ENCODE data around the gene SLC4A5. TPM values are rescaled to one million over a fixed set of nuclear protein-coding genes. Genes with fewer than 3 reads are reported as not detected.
"Not testable (repeated sequence)": the region's sequence is repeated elsewhere in the genome, so short reads cannot be mapped to it uniquely, and the experiment has no call there.

The SLC4A5 gene
- total RNA-seq, 1 donor from 2014 or later = 0.47 TPM

DNA sequence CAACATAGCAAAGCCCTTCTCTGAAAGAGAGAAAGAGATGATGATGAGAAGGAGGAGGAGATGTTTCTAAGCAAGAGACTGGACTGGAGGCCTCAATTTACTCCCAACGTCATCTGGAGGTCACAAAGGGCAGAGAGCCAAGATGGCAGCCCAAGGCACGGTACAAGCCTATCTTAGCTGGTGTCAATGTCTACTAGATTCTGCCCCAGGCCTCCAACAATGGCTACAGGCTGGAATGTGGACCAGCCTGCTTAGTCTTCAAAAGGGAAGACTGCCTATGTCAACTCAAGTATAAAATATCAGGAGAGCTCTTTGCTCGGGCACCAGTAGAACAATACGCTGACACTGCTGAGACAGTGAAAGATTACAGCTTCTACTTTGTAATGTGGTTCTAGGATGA is 6.7 kb upstream of the SLC4A5 start:
- intact Hi-C loops (cut with micrococcal nuclease) = no loop called here
- no peak for DNase-seq (ENCODE audit: low spot score)
- Mint-ChIP-seq H3K9me3 (no peaks in the 10 kb centered on the region), H3K27me3 (ENCODE audit: insufficient read depth) (peaks cover 3% of the 10 kb centered on the region), H3K27ac (no peak overlapping the region), H3K4me1 (ENCODE audit: low read depth) (no peaks in the 10 kb centered on the region), H3K4me3 (no peak overlapping the region), H3K36me3 (ENCODE audit: low read depth) (no peaks in the 10 kb centered on the region)

DNA sequence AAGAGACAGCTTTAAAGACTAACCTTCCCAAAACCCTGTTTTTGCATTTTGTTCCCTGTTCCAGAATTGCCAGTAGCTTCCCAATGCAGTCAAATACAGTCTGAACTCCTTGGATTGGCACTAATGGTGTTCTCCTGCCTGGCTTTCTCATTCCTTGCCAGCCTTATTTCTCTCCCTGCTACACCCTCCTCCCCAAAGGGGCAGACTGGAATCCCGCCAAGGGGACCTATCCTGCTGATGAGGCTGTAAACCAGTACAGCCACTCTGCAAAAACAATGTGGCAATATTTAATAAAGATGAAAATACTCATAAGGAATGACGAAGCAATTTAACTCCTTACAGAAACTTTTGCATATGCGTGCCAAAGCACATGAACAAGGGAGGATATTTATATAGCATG is 4.5 kb upstream of the SLC4A5 start:
- H3K4me1 Mint-ChIP-seq (ENCODE audit: low read depth) = no peaks in the 10 kb centered on the region
- H3K9me3 Mint-ChIP-seq = no peaks in the 10 kb centered on the region
- no peaks in the 10 kb centered on the region for H3K36me3 Mint-ChIP-seq (ENCODE audit: low read depth)
- DNase-seq (ENCODE audit: low spot score) = no peak
- no peak overlapping the region for H3K27ac Mint-ChIP-seq
- peaks cover 5% of the 10 kb centered on the region for H3K27me3 Mint-ChIP-seq (ENCODE audit: insufficient read depth)
- intact Hi-C loops (cut with micrococcal nuclease) = no loop called here
- no peak overlapping the region for H3K4me3 Mint-ChIP-seq

DNA sequence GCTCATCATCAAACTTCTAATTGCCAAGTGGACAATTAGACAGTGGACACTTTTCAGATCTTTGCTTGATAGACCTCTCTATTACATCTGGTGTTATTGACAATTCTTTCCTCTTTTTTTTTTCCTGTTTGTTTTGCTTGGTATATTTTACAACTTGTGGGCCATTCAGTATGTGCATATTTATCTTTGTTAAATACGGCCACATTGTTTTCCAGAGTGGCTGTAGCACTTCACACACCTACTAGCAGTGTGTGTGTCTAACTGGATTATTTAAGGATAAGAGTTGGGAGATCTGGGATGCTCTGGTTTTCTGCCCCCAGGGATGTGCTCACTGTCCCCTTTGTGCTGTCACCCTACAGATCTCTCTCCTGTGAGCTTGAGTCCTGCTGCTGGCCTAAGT is 4.1 kb upstream of the SLC4A5 start:
- intact Hi-C loops (cut with micrococcal nuclease) = no loop called here
- no peak for DNase-seq (ENCODE audit: low spot score)
- peaks cover 5% of the 10 kb centered on the region for H3K27me3 Mint-ChIP-seq (ENCODE audit: insufficient read depth)
- H3K9me3 Mint-ChIP-seq = no peaks in the 10 kb centered on the region
- no peak overlapping the region for H3K27ac Mint-ChIP-seq
- no peak overlapping the region for H3K4me3 Mint-ChIP-seq
- H3K36me3 Mint-ChIP-seq (ENCODE audit: low read depth) = no peaks in the 10 kb centered on the region
- no peaks in the 10 kb centered on the region for H3K4me1 Mint-ChIP-seq (ENCODE audit: low read depth)

DNA sequence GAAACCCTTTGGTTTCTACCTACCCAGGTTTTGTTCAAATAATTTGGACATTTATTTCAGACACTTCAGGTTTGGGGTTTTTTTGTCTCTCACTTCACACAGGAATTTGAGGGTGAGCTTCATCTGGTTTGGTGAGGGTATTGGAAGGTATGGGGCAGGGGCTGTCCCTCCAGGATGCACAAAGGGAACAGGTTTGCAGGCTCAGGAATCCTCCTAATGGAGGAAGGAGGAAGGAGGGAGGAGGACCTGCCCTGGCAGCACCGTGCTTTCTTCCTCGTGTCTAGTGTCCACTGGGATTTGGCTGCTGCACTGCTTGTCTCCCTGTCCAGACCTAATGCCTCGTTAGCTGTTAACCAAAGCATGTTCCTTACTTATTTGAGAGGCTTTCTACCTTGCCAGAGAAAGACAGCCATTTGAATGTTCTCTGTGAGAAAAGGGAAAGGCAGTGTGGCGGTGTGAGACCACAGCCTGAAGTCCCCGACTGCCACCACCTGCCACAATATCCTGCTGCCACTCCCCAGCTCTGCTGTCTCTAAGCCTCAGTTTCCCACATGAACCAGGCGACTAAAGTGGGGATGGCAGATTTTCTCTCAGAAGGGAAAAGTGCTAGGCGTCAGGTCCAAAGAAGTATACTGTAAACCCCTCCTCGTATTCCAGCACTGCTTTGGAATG is 2.2 kb upstream of the SLC4A5 start:
- intact Hi-C loops (cut with micrococcal nuclease) = no loop called here
- peaks cover 7% of the 10 kb centered on the region for H3K27me3 Mint-ChIP-seq (ENCODE audit: insufficient read depth)
- no peak overlapping the region for H3K4me3 Mint-ChIP-seq
- no peaks in the 10 kb centered on the region for H3K4me1 Mint-ChIP-seq (ENCODE audit: low read depth)
- no peak overlapping the region for H3K27ac Mint-ChIP-seq
- DNase-seq (ENCODE audit: low spot score) = no peak
- H3K9me3 Mint-ChIP-seq = no peaks in the 10 kb centered on the region
- no peaks in the 10 kb centered on the region for H3K36me3 Mint-ChIP-seq (ENCODE audit: low read depth)

DNA sequence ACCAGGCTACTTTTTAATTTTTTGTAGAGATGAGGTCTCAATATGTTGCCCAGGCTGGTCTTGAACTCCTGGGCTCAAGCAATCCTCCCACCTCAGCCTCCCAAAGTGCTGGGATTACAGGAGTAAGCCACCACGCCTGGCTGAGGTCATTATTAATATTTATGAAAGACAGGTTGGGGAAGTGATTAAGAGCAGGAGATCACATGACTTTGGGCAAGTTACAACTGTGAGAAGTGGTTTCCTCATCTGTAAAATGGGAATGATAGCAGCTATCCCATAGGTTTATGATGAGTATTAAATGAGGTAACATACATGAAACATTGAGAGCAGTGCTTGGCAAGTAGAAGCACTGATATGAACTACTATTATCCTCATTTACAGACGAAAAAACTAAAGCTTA is 7.0 kb downstream of the SLC4A5 start:
- not testable (repeated sequence) for H3K36me3 Mint-ChIP-seq (ENCODE audit: low read depth); H3K27ac Mint-ChIP-seq; H3K9me3 Mint-ChIP-seq; H3K27me3 Mint-ChIP-seq (ENCODE audit: insufficient read depth); H3K4me3 Mint-ChIP-seq; H3K4me1 Mint-ChIP-seq (ENCODE audit: low read depth); DNase-seq (ENCODE audit: low spot score)
- intact Hi-C loops (cut with micrococcal nuclease) = loop anchor here (10.0 kb wide), 1 partner anchor 191 kb away; the partner anchor contains the start of gene BOLA3

DNA sequence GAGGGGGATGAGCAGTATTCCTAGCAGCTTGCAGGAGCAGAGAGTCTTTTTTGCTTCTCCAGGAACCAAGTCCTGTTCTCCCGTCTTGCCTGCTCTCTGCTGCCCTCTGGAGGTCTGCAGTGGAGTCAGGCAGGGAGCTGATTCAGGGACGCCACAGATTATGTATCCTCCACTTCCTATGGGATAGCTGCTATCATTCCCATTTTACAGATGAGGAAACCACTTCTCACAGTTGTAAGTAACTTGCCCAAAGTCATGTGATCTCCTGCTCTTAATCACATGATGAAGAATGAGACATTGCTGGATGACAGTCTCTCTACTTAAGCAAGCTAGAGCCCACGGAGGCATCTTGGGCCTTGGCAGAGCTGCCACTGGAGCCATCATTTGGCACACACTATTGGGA is 8.3 kb downstream of the SLC4A5 start:
- Mint-ChIP-seq H3K27me3 (ENCODE audit: insufficient read depth) (peaks cover 2% of the 10 kb centered on the region), H3K27ac (no peak overlapping the region), H3K36me3 (ENCODE audit: low read depth) (peaks cover 1% of the 10 kb centered on the region), H3K4me3 (no peak overlapping the region), H3K4me1 (ENCODE audit: low read depth) (no peaks in the 10 kb centered on the region), H3K9me3 (no peaks in the 10 kb centered on the region)
- DNase-seq (ENCODE audit: low spot score) = peak; percentile 57
- intact Hi-C loops (cut with micrococcal nuclease) = loop anchor here (1.0 to 10.0 kb wide), 6 partner anchors 58 to 511 kb away; partner anchors contain the start of gene BOLA3

DNA sequence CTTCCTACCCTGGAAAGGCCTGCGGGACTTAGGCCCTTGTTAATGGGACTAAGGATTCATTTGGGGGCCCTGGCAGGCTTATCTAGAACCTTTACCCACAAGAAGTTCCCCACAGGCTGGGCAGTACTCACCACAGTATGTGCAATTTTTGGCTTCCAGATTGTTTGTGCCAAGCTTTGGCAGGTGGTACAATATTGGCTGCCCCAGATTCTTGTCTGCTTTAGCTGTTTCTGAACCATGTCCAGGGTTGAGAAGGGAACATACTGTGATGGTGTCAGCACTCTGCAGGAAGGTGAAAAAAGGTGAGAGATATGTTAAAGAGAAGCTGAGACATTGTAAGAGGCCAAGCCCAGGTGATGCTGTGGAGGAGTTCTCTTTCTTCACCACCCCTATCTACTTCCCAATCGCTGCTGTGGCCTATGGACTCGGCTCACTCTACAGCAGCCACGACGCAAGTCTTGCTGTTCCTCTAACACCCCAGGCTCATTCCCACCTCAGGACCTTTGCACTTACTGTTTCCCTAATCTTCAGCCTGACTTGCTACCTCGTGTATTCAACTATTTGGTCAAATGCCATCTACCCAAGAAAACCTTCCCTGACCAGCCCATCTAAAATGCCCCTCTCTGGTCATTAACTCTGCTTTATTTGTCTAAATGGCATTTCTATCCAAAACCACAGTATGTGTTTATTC is 9.2 kb downstream of the SLC4A5 start:
- no peaks in the 10 kb centered on the region for H3K4me1 Mint-ChIP-seq (ENCODE audit: low read depth)
- no peak overlapping the region for H3K4me3 Mint-ChIP-seq
- no peaks in the 10 kb centered on the region for H3K9me3 Mint-ChIP-seq
- intact Hi-C loops (cut with micrococcal nuclease) = loop anchor here (2.0 to 10.0 kb wide), 3 partner anchors 59 to 197 kb away; partner anchors contain the start of gene BOLA3
- no peak overlapping the region for H3K27ac Mint-ChIP-seq
- no peak for DNase-seq (ENCODE audit: low spot score)
- peaks cover 1% of the 10 kb centered on the region for H3K36me3 Mint-ChIP-seq (ENCODE audit: low read depth)
- H3K27me3 Mint-ChIP-seq (ENCODE audit: insufficient read depth) = no peaks in the 10 kb centered on the region

DNA sequence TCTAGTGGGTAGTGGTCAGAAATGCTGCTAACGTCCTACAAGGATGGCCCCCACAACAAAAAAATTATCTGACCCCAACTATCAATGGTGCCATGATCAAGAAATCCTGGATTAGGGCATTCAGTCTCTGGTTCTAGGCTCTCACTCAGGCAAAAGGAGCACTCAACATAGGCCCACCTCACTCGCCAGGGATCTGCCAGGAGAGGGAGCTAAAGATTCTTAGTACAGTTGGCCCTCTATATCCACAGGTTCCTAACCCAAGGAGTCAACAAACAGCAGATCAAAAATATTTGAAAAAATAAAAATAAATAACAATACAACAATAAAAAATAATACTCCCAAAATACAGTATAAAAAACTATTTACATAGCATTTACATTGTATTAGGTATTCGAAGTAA is 10.0 kb downstream of the SLC4A5 start:
- intact Hi-C loops (cut with micrococcal nuclease) = loop anchor here (10.0 kb wide), 1 partner anchor 188 kb away; the partner anchor contains the start of gene BOLA3

DNA sequence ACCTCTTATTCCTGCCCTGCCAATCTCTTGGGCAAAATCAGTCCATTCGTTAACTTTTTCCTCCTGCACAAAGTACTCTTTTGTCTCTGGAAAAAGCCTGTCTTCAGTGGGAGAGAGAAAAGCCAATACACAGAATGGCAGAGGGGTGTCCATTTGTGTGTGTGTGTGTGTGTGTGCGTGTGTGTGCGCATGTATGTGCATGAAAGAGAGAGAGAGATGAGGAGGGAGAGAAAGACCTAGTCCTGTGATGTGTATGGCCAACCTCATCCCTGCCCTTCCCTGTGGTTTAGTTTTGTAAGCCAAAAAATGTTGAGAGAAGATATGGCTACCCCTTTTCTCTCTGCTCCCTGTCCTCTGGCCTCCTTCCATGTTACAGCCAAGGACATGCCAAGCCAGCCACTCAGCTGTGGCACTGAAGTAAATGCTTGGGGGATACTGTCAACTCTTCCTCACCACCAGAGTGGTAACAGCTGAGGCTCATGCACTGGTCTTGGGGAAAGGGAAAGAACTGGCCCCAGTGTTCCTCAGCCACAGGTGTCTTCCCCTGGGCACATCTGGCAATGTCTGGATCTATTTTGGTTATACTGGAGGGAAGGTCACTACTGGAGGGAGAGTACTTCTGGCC is 10.6 kb downstream of the SLC4A5 start:
- H3K9me3 Mint-ChIP-seq = no peaks in the 10 kb centered on the region
- intact Hi-C loops (cut with micrococcal nuclease) = loop anchor here (10.0 kb wide), 1 partner anchor 188 kb away; the partner anchor contains the start of gene BOLA3

More for the DNA sequence above, 10.0 kb downstream of the SLC4A5 start:
- H3K4me3 Mint-ChIP-seq = no peak overlapping the region
- peaks cover 1% of the 10 kb centered on the region for H3K36me3 Mint-ChIP-seq (ENCODE audit: low read depth)
- H3K27me3 Mint-ChIP-seq (ENCODE audit: insufficient read depth) = no peaks in the 10 kb centered on the region
- H3K27ac Mint-ChIP-seq = no peak overlapping the region
- H3K4me1 Mint-ChIP-seq (ENCODE audit: low read depth) = no peaks in the 10 kb centered on the region
- no peak for DNase-seq (ENCODE audit: low spot score)
- H3K9me3 Mint-ChIP-seq = no peaks in the 10 kb centered on the region

DNA sequence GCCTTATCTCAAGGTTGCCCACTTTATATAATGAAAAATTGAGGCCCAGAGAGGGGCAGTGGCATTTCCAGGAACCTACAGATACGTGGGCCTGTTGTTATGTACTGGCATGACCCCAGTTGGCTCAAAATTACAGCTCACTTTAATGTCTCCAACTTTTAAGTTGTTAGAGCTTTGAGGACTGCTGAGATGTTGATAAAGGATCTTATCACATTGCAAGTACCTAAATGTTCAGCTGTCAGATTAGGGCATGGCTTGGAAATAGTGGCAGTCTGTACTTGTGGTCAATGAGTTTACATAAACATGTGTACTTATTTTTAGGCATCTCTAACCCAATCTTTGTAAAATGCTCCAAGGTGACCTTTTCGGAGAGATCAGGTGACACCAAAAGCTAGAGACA is 14.6 kb downstream of the SLC4A5 start:
- DNase-seq (ENCODE audit: low spot score) = no peak
- Mint-ChIP-seq H3K27ac (no peak overlapping the region), H3K4me3 (no peak overlapping the region), H3K9me3 (no peaks in the 10 kb centered on the region), H3K4me1 (ENCODE audit: low read depth) (no peaks in the 10 kb centered on the region), H3K36me3 (ENCODE audit: low read depth) (peaks cover 1% of the 10 kb centered on the region), H3K27me3 (ENCODE audit: insufficient read depth) (peaks cover 2% of the 10 kb centered on the region)
- intact Hi-C loops (cut with micrococcal nuclease) = no loop called here

More for the DNA sequence above, 10.6 kb downstream of the SLC4A5 start:
- Mint-ChIP-seq H3K4me3 (no peak overlapping the region), H3K4me1 (ENCODE audit: low read depth) (no peaks in the 10 kb centered on the region), H3K27ac (no peak overlapping the region), H3K27me3 (ENCODE audit: insufficient read depth) (no peaks in the 10 kb centered on the region), H3K36me3 (ENCODE audit: low read depth) (peaks cover 1% of the 10 kb centered on the region)
- no peak for DNase-seq (ENCODE audit: low spot score)

DNA sequence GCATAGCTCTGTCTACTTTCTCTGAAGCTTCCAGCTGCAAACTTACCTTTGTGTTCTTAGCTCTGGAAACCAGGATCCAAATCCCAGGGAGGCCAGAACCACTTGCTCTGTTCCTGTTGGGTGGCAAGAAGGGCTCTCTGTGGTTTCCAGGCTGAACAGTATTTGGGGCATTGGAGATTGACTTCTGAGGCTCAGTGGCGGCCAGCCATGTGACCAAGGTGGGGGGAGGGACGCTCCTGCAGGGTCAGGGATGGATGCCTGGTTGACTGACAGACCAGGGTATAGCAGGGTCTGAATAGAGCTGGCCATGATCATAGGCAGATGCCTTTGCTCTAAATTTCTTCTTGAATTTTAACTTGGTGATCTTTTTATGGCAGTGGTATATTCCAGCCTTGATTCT is 15.1 kb downstream of the SLC4A5 start:
- no peaks in the 10 kb centered on the region for H3K4me1 Mint-ChIP-seq (ENCODE audit: low read depth)
- H3K4me3 Mint-ChIP-seq = no peak overlapping the region
- intact Hi-C loops (cut with micrococcal nuclease) = no loop called here
- peaks cover 2% of the 10 kb centered on the region for H3K27me3 Mint-ChIP-seq (ENCODE audit: insufficient read depth)
- DNase-seq (ENCODE audit: low spot score) = no peak
- H3K9me3 Mint-ChIP-seq = no peaks in the 10 kb centered on the region
- H3K36me3 Mint-ChIP-seq (ENCODE audit: low read depth) = peaks cover 1% of the 10 kb centered on the region
- no peak overlapping the region for H3K27ac Mint-ChIP-seq

DNA sequence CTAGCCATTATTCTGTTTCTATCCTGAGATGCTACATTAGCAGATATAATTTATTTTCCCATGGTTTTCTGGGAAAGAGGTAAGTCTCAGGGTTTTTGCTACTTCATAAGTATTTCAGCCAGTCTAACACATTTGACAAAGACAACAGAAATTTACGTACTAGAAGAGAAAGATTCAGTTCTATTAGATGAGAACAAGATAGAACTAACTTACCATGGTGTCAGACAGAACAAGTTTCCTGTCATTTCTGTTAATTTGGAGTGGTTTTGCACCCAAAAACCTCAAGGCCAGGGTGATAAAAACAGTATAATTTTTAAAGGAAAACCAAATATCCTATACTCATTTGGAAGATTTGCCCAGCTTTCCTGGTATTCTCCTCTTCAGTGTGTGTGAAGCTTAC is 15.6 kb downstream of the SLC4A5 start:
- H3K27ac Mint-ChIP-seq = no peak overlapping the region
- no peak overlapping the region for H3K4me3 Mint-ChIP-seq
- H3K9me3 Mint-ChIP-seq = no peaks in the 10 kb centered on the region
- no peak for DNase-seq (ENCODE audit: low spot score)
- intact Hi-C loops (cut with micrococcal nuclease) = no loop called here
- peaks cover 1% of the 10 kb centered on the region for H3K36me3 Mint-ChIP-seq (ENCODE audit: low read depth)
- no peaks in the 10 kb centered on the region for H3K4me1 Mint-ChIP-seq (ENCODE audit: low read depth)
- H3K27me3 Mint-ChIP-seq (ENCODE audit: insufficient read depth) = peaks cover 2% of the 10 kb centered on the region

DNA sequence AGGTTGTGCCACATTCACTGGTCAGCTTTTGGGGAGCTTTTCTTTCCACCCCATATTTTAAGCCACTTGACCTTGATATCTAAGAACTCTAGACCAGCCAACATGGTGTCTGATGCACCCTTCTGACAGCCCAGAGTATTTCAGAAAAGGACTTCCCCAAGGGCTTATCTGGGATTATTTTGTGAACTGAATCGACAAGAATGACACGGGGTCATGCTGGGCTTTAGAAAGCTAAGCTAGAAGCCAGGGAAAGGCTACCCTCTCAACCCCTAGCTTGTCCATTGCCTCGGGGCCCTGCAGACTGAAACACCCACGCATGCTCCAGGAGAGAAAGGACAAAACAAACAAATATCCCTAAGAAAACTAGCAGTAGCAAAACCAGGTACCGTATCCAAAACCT is 16.0 kb downstream of the SLC4A5 start:
- H3K27me3 Mint-ChIP-seq (ENCODE audit: insufficient read depth) = peaks cover 2% of the 10 kb centered on the region
- no peaks in the 10 kb centered on the region for H3K36me3 Mint-ChIP-seq (ENCODE audit: low read depth)
- H3K27ac Mint-ChIP-seq = no peak overlapping the region
- DNase-seq (ENCODE audit: low spot score) = no peak
- no peak overlapping the region for H3K4me3 Mint-ChIP-seq
- H3K4me1 Mint-ChIP-seq (ENCODE audit: low read depth) = no peaks in the 10 kb centered on the region
- H3K9me3 Mint-ChIP-seq = no peaks in the 10 kb centered on the region
- intact Hi-C loops (cut with micrococcal nuclease) = no loop called here

Data from activated T-helper 1 cell treated with anti-CD3 and anti-CD28 coated beads, Interleukin-12 subunit alpha, Interleukin-12 subunit beta, Interleukin-2, Interleukin-4 antibody, amounts not matched to agents 30 ng/mL and 10 ng/mL and 1 ng/mL, durations not matched to agents 14 hours and 24 hours and 36 hours (primary cell).